Choroid plexus epithelial cell (primary cell): Measurements from ENCODE around the gene NAA35.

ENCODE experiments used
- DNase-seq: peaks from one replicate; pipeline ENCODE4 v3.0.0-alpha.2; 2010; ENCODE audit warnings: low read depth
- H3K4me3 ChIP-seq: 2 replicates; pipeline ENCODE4 v1.5.1; 2011; ENCODE audit warnings: low read depth, mild to moderate bottlenecking, control low read depth, low read length, moderate library complexity
- CTCF ChIP-seq: conservative IDR thresholded peaks from 2 replicates; pipeline ENCODE4 v1.5.1; 2011; ENCODE audit warnings: low read depth, mild to moderate bottlenecking, control low read depth, inconsistent platforms, low read length, moderate library complexity

NAA35 gene

DNA sequence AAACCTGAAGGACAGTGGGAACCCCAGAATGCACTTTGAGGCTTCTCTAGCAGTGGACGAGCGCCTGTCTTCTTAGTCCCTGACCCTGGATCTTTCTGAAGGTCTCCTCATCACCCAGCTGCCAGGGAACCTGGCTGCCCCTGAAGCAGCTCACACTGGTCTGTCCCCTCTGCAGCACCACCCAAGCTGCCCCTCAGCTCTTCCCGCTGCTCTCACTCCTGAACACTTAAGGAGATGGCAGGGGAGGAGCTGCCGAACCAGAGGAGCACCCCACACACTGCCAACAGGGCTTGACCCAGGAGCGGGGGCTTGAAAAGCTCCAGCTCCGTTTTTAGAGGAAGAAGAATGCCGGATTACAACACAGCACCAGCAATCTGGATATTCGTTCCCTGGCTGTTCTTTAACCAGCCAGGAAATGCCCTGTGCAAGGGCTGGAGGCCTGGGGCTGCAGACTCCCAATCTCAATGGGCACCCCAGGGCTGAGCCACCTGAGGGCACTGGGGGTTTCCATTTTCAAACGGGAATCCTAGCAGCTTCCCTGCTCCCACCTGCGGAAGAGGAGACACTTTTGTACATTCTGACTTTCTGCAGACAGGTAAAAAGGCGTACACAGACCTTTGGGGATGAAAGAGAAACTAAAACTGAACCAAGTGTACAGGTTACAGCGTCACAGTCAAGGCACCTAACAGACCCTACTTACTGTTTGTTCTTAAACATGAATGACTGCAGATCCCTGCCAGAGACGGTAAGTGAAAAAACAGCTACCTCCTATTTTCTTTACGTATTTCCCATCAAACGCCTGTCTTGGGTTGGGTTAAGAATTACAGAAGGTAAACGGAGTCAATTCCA lies 122.1 kb downstream of the NAA35 start:
- no peak for TF ChIP-seq CTCF
- H3K4me3 ChIP-seq: no peak overlapping the region
- no peak for DNase-seq

DNA sequence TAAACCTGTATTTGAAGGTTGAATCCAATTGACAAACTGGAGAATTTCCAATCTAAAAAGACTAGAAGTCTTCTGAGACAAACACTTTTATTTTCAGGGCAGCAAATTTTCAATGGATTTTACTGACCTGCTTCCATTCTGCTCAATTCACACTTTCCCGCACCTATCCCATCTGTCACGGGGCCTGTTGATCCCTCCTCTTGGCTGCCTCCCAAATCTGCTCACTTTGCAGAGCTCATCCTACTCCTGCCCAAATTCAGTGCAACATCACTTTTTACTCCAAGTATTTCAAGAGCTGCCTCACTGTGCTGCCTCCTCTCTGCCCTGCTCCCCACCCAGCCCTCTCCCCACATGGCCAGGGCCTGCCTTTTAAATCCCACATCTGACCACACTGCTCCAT lies 123.3 kb downstream of the NAA35 start:
- TF ChIP-seq CTCF: no peak
- no peak for DNase-seq
- no peak overlapping the region for H3K4me3 ChIP-seq

DNA sequence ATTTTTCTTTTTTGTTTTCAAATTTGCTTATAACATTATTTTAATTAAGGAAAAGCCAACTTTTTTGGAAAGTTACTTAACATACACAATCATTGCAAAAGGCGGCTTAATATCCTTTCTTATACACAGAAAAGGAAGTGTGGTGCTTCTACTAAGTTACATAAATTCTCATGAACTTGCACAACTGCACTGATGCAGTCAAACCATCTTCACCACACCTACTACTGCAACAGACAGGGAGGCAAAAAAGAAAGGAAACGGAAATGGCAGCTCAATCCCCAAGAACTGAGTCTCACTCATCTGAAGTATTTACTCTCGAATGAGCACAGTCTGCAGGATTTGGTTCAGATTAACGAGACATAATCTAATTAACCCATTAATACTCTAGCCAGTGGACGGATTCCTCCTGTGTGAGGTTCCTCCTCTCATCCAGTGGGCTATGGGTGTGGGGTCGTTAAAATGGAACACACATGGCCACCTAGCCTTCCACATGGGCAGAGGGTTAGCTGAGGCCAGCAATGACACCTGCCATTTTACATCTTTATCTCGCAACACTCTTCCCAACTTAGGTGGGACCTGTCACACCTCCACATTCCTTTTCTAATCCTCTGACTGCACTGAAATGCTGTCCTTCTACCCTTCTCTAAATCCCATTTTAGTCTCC lies 128.4 kb downstream of the NAA35 start:
- TF ChIP-seq CTCF: no peak
- peak; percentile 12 for DNase-seq
- no peak overlapping the region for H3K4me3 ChIP-seq
